ENCODE data around the gene VAC14. TPM values are rescaled to one million over a fixed set of nuclear protein-coding genes. Genes with fewer than 3 reads are reported as not detected.

VAC14 gene
- total RNA-seq, 4 donors from 2014 or later: 31.1 to 47.0 (median 37.0) TPM

DNA sequence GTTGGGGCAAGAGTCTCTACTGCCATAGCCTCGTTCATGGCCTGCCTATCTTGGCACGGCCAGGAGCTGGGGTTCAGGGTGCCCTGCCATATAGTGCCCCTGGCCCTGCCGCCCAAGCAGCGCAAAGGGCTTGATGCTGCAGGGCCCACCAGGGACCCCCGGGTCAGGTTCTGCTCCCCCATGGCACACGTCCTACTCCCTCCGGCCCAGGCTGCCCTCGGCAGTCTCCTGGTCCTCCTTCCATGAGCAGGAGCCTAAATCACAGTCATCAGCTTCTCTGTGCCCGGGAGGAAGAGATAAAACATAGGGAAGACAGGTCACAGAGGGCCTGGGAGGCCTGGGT lies 59.2 kb downstream of the VAC14 start:
- no peaks in the 10 kb centered on the region for H3K9me3 ChIP-seq
- intact Hi-C loops (cut with DNase I): no loop called here
- WGBS: 93% methylated on average over 5 of the region's 9 CpGs
- no peaks in the 10 kb centered on the region for H3K27me3 ChIP-seq
- peak overlapping the region in 1 of 4 donors; percentile 15 for H3K27ac ChIP-seq (replicated peaks in 1 of 4)
- peaks cover 0 to 40% (median 27%) of the 10 kb centered on the region in 4 donors for H3K36me3 ChIP-seq
- H3K4me3 ChIP-seq: no peak overlapping the region
- no peak for DNase-seq (ENCODE audit: extremely low spot score)
- TF ChIP-seq, protein P1, sequence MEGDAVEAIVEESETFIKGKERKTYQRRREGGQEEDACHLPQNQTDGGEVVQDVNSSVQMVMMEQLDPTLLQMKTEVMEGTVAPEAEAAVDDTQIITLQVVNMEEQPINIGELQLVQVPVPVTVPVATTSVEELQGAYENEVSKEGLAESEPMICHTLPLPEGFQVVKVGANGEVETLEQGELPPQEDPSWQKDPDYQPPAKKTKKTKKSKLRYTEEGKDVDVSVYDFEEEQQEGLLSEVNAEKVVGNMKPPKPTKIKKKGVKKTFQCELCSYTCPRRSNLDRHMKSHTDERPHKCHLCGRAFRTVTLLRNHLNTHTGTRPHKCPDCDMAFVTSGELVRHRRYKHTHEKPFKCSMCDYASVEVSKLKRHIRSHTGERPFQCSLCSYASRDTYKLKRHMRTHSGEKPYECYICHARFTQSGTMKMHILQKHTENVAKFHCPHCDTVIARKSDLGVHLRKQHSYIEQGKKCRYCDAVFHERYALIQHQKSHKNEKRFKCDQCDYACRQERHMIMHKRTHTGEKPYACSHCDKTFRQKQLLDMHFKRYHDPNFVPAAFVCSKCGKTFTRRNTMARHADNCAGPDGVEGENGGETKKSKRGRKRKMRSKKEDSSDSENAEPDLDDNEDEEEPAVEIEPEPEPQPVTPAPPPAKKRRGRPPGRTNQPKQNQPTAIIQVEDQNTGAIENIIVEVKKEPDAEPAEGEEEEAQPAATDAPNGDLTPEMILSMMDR (IDR thresholded peaks at IDR 0.05): no peak
- TF ChIP-seq POLR2A (IDR thresholded peaks at IDR 0.05; ENCODE audit: low read depth): no peak
- TF ChIP-seq POLR2AphosphoS5 (IDR thresholded peaks at IDR 0.05): no peak
- TF ChIP-seq EP300 (IDR thresholded peaks at IDR 0.05): no peak
- peaks cover 38 to 76% (median 66%) of the 10 kb centered on the region in 4 donors for H3K4me1 ChIP-seq

DNA sequence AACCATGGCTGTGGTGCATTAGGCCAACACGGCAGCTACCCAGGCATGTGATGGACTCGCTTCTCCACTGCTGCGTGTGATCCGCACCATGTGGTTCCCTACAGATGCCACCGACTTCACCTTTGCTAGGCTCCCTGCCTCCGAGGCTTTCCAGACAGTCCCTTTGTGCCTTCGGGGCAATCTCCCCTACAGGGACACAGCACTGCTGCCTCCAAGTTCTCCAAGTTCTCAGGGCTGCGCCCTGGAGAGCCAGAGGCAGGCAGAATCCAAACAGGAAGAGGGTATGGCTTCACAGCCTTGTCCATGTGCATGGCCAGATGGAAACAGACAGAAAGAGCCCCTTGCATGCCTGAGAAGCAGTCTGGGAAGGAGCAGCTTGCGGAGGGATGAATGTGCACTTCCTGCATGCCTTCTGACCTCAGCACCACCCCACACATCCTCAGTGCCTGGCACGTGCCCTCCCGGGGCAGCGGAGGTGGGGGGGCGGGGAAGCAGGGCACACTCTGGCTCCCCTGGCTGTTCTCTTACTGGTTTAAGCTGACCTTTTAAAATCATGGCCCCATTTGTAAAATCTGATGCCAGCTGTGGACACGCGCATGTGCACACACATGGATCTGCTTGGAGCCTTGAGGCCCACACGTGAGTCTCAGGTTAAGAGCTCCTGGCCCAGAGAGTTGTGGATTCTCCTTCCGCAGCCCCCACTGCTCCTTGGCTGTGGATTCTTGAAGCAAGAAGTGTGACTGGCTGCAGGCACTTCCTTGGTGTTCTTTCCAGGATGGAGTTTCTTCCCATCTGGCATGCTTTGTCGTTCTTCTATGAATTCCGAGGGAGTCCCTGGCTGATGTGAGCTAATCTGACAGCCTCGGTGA lies 59.8 kb downstream of the VAC14 start:
- no peak for DNase-seq (ENCODE audit: extremely low spot score)
- H3K27me3 ChIP-seq: no peaks in the 10 kb centered on the region
- peaks cover 37 to 76% (median 66%) of the 10 kb centered on the region in 4 donors for H3K4me1 ChIP-seq
- H3K36me3 ChIP-seq: peaks cover 0 to 40% (median 27%) of the 10 kb centered on the region in 4 donors
- H3K27ac ChIP-seq (replicated peaks in 1 of 4): peak overlapping the region in 1 of 4 donors; percentile 42
- no peaks in the 10 kb centered on the region for H3K9me3 ChIP-seq
- TF ChIP-seq POLR2AphosphoS5 (IDR thresholded peaks at IDR 0.05) (no peak), EP300 (IDR thresholded peaks at IDR 0.05) (no peak), POLR2A (IDR thresholded peaks at IDR 0.05; ENCODE audit: low read depth) (no peak)
- TF ChIP-seq, protein P1 (IDR thresholded peaks at IDR 0.05): no peak
- H3K4me3 ChIP-seq: no peak overlapping the region
- intact Hi-C loops (cut with DNase I): no loop called here
- WGBS: 83% methylated on average over 18 of the region's 20 CpGs

DNA sequence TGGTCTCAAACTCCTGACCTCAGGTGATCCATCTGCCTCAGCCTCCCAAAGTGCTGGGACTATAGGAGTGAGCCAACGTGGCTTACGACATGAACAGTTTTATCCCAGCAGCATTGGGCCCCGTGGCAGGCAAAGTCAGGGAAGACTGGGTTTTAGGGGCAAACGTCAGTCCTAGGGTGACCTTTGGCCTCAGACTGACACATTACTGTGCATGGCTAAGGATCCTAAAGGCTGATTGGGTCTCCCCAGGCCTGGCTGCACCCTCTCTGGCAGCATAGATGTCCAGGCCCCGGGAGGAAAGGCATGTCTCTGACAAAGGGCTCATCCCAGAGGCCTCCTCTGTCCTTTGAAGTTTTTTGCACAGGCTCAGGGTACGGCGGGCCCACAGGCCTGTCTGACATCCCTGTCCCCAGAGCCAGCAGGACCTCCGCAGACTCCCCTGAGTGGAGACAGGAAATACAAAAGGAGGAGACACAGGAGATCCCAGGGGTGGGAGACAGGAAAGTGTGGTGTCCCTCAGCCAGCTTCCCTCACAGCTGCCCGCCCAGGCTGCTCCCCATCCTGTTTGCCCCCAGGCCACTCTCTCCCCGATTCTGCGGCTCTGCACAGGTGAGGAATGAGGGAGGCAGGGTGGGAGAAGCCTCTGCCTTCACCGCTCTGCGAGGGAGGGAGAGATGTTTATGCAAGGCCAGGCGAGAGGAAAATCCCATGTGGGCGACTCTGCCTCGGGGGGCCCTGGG lies 60.6 kb downstream of the VAC14 start:
- Histone ChIP-seq H3K9me3 (no peaks in the 10 kb centered on the region), H3K36me3 (peaks cover 0 to 40% (median 27%) of the 10 kb centered on the region in 4 donors), H3K27ac (replicated peaks in 1 of 4) (peak overlapping the region in 1 of 4 donors; percentile 42), H3K4me1 (peaks cover 35 to 76% (median 66%) of the 10 kb centered on the region in 4 donors), H3K4me3 (no peak overlapping the region), H3K27me3 (no peaks in the 10 kb centered on the region)
- no peak for DNase-seq (ENCODE audit: extremely low spot score)
- TF ChIP-seq POLR2A (IDR thresholded peaks at IDR 0.05; ENCODE audit: low read depth) (no peak), EP300 (IDR thresholded peaks at IDR 0.05) (no peak), POLR2AphosphoS5 (IDR thresholded peaks at IDR 0.05) (no peak)
- TF ChIP-seq, protein P1 (IDR thresholded peaks at IDR 0.05): no peak
- intact Hi-C loops (cut with DNase I): no loop called here
- WGBS: 91% methylated on average over 5 of the region's 16 CpGs

DNA sequence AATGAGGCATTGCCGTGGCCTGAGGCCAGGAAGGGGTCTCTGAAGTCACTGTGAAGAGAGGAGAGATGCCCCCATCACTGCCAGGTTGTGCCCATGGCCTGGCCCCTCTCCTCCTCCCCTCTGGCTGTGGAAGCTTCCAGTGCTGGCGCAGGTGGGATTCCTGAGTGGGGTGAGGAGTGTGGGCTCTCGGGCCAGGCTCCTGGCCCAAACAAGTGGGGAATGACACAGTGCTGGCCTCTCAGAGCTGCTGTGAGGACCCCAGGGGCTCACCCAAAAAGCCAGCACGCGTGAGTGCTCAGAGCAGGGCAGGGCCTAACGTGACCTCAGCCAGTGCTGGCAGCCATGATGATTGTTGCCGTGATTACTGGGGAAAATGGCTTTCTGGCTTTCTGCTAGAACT lies 61.6 kb downstream of the VAC14 start:
- peaks cover 35 to 74% (median 68%) of the 10 kb centered on the region in 4 donors for H3K4me1 ChIP-seq
- WGBS: 76% methylated on average over 6 of the region's 7 CpGs
- TF ChIP-seq POLR2AphosphoS5 (IDR thresholded peaks at IDR 0.05): no peak
- no peak for TF ChIP-seq EP300 (IDR thresholded peaks at IDR 0.05)
- no peak for TF ChIP-seq POLR2A (IDR thresholded peaks at IDR 0.05; ENCODE audit: low read depth)
- TF ChIP-seq, protein P1 (IDR thresholded peaks at IDR 0.05): no peak
- H3K27ac ChIP-seq (replicated peaks in 1 of 4): peak overlapping the region; percentile 92 to 96 (median 93)
- DNase-seq (ENCODE audit: extremely low spot score): no peak
- H3K27me3 ChIP-seq: no peaks in the 10 kb centered on the region
- H3K9me3 ChIP-seq: no peaks in the 10 kb centered on the region
- peaks cover 0 to 38% (median 26%) of the 10 kb centered on the region in 4 donors for H3K36me3 ChIP-seq
- intact Hi-C loops (cut with DNase I): no loop called here
- H3K4me3 ChIP-seq: no peak overlapping the region

Data from esophagus muscularis mucosa (tissue), 4 donors.